GM12878 (cell line): ENCODE results near the gene DUX4.
"Not testable (repeated sequence)": the region's sequence is repeated elsewhere in the genome, so short reads cannot be mapped to it uniquely, and the experiment has no call there.

Source experiments
- ATF2 ChIP-seq: IDR thresholded peaks from 2 replicates; pipeline ENCODE4 v1.6.1; 2012; ENCODE audit warnings: low read length, inconsistent platforms
- CEBPZ ChIP-seq: fragments of 150-350 bp; IDR thresholded peaks from 2 replicates; pipeline ENCODE4 v1.6.1; 2016; ENCODE audit warnings: low read depth, low read length
- CREM ChIP-seq: IDR thresholded peaks from 2 replicates; pipeline ENCODE4 v1.6.1; 2014; ENCODE audit warnings: antibody characterized with exemption, low read depth
- CTCF ChIP-seq, 3 experiments: IDR thresholded peaks in 2 of 3; conservative IDR thresholded peaks in 1 of 3; 2 replicates each; pipeline ENCODE4 v1.5.1; 2011; ENCODE audit warnings: low read depth in 3 of 3, low read length in 3 of 3, mild to moderate bottlenecking in 3 of 3, control low read depth in 2 of 3, moderate library complexity in 2 of 3, inconsistent platforms in 1 of 3, mixed read lengths in 1 of 3; ENCODE audit not compliant: control insufficient read depth in 2 of 3, insufficient read depth in 1 of 3; ENCODE audit errors: extremely low read depth in 1 of 3
- EGR1 ChIP-seq, 2 experiments: IDR thresholded peaks; 1 replicate in 1 of 2; 2 replicates in 1 of 2; pipeline ENCODE4 v1.6.1; 2011 to 2012; ENCODE audit warnings: low read depth in 2 of 2, low read length in 2 of 2, borderline replicate concordance in 1 of 2, mild to moderate bottlenecking in 1 of 2, moderate library complexity in 1 of 2
- EZH2 ChIP-seq: IDR thresholded peaks from 2 replicates; pipeline ENCODE4 v1.6.1; 2012; ENCODE audit warnings: low read depth, mild to moderate bottlenecking, control low read depth, inconsistent platforms, low read length, borderline replicate concordance; ENCODE audit not compliant: control insufficient read depth
- GABPA ChIP-seq: IDR thresholded peaks from 2 replicates; pipeline ENCODE4 v1.6.1; 2014; ENCODE audit warnings: antibody characterized with exemption, low read depth, mild to moderate bottlenecking, inconsistent platforms
- GATAD2B ChIP-seq: fragments of 450-650 bp; conservative IDR thresholded peaks from 2 replicates; pipeline ENCODE4 v1.6.1; 2017; ENCODE audit warnings: low read depth, mild to moderate bottlenecking, moderate library complexity
- HDAC2 ChIP-seq: fragments of 200-600 bp; sonication (generic); IDR thresholded peaks from 2 replicates; pipeline ENCODE4 v1.6.1; 2017
- MAX ChIP-seq: IDR thresholded peaks from 2 replicates; pipeline ENCODE4 v1.6.1; 2012; ENCODE audit warnings: low read depth, low read length, improper control_type of control experiment
- NR2C2 ChIP-seq: IDR thresholded peaks from 2 replicates; pipeline ENCODE4 v1.6.1; 2011; ENCODE audit warnings: borderline replicate concordance, low read depth; ENCODE audit not compliant: control insufficient read depth, insufficient read length
- TAF1 ChIP-seq: IDR thresholded peaks from 2 replicates; pipeline ENCODE4 v1.6.1; 2011; ENCODE audit warnings: mild to moderate bottlenecking, low read depth, low read length, borderline replicate concordance
- YY1 ChIP-seq: IDR thresholded peaks from 2 replicates; pipeline ENCODE4 v1.6.1; 2011; ENCODE audit warnings: low read depth, mild to moderate bottlenecking, low read length

- TF ChIP-seq CTCF (IDR thresholded peaks at IDR 0.05 in 2 of 3, conservative IDR thresholded peaks at IDR 0.05 in 1 of 3; ENCODE audit: control insufficient read depth in 2 of 3, extremely low read depth in 1 of 3, insufficient read depth in 1 of 3, low read depth in 3 of 3, low read length in 3 of 3); EZH2; YY1; TAF1; CEBPZ; CREM; EGR1 (IDR thresholded peaks at IDR 0.05; ENCODE audit: borderline replicate concordance in 1 of 2, low read depth in 2 of 2, low read length in 2 of 2); ATF2; NR2C2; GABPA; GATAD2B; HDAC2; MAX: not testable (repeated sequence)
Measured at GRCh38 chr4:190203510-190203909, 29.9 kb downstream of the DUX4 start.
